Measurements from ENCODE around the gene OLFML2B.

DNA sequence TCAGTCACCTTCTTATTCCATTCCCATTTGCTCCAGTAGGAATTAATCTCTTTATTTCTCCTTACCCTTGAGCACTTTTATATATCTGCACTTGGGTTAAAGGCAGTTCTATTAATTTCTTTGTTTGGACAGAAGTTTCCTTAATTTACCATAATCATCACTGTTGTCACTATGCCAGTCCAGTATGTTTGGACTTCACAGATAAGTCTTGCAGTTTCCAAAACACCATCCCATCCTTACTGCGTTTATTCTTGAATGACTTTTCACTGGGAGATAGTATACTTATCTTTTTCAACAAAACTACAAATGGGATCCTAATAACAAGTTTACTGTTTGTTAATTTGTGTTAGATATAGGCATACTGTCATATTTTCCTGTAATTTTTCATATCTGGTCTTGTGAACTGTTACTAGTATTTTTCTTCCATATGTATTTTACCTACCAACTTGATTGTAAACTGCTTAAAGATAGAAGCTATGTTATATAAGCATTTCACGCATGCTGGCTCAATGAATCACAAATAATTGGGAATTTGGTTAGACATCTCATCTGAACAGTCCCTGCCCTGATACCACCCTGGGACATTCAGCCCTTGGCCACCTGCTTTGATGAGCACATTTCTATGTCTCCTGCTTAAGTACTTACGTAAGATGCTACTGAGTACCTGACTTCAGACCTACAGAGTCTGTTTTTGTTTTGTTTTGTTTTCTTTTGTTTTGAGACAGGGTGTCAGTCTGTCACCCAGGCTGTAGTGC is 78.2 kb downstream of the OLFML2B start:
- TF ChIP-seq, protein P1, sequence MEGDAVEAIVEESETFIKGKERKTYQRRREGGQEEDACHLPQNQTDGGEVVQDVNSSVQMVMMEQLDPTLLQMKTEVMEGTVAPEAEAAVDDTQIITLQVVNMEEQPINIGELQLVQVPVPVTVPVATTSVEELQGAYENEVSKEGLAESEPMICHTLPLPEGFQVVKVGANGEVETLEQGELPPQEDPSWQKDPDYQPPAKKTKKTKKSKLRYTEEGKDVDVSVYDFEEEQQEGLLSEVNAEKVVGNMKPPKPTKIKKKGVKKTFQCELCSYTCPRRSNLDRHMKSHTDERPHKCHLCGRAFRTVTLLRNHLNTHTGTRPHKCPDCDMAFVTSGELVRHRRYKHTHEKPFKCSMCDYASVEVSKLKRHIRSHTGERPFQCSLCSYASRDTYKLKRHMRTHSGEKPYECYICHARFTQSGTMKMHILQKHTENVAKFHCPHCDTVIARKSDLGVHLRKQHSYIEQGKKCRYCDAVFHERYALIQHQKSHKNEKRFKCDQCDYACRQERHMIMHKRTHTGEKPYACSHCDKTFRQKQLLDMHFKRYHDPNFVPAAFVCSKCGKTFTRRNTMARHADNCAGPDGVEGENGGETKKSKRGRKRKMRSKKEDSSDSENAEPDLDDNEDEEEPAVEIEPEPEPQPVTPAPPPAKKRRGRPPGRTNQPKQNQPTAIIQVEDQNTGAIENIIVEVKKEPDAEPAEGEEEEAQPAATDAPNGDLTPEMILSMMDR (IDR thresholded peaks at IDR 0.05) = no peak
- no peak for TF ChIP-seq POLR2A (IDR thresholded peaks at IDR 0.05)
